CD4-positive, alpha-beta T cell treated with Interleukin-2 at 100 ng/mL for 4 hours (primary cell): ENCODE data around the gene GTF2B.
"Not testable (repeated sequence)": the region's sequence is repeated elsewhere in the genome, so short reads cannot be mapped to it uniquely, and the experiment has no call there.

Experiments used
- DNase-seq: peaks from one replicate; pipeline ENCODE4 v3.0.0-alpha.2; 2020; ENCODE audit warnings: low spot score

The GTF2B gene

GRCh38 chr1:88883156-88883555, 8.2 kb downstream of the GTF2B start:
- no peak for DNase-seq

GRCh38 chr1:88880717-88881116, 10.7 kb downstream of the GTF2B start:
- not testable (repeated sequence) for DNase-seq

GRCh38 chr1:88878731-88879130, 12.6 kb downstream of the GTF2B start:
- DNase-seq, result no peak

DNA sequence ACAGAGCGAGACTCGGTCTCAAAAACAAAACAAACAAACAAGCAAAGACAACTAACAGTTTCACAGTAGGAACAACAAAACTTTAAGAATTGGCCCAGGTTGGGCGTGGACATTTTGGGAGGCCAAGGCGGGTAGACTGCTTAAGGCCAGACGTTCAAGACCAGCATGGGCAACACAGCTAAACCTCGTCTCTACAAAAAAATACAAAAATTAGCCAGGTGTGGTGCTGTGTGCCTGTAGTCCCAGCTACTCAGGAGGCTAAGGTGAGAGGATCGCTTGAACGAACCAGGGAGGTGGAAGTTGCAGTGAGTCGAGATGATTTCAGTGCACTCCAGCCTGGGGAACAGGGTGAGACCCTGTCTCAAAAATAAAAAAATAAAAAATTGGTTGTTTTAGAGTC, 13.5 kb downstream of the GTF2B start:
- DNase-seq, result no peak

DNA sequence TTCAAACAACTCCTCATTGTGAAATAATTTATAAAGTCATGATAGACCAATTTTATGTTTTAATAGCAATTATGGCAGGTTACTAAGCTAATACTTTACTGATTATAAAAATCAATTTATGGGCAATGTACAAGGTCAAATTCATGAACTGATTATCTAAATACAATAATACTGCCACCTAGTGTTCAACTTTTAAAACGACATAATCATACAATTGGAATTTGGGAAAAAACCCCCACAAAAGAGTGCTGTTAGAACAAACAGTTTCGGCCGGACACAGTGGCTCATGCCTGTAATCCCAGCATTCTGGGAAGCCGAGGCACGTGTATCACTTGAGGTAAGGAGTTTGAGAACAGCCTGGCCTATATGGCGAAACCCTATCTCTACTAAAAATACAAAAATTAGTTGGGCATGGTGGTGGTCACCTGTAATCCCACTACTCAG, 14.0 kb downstream of the GTF2B start:
- DNase-seq, result peak; percentile 25

DNA sequence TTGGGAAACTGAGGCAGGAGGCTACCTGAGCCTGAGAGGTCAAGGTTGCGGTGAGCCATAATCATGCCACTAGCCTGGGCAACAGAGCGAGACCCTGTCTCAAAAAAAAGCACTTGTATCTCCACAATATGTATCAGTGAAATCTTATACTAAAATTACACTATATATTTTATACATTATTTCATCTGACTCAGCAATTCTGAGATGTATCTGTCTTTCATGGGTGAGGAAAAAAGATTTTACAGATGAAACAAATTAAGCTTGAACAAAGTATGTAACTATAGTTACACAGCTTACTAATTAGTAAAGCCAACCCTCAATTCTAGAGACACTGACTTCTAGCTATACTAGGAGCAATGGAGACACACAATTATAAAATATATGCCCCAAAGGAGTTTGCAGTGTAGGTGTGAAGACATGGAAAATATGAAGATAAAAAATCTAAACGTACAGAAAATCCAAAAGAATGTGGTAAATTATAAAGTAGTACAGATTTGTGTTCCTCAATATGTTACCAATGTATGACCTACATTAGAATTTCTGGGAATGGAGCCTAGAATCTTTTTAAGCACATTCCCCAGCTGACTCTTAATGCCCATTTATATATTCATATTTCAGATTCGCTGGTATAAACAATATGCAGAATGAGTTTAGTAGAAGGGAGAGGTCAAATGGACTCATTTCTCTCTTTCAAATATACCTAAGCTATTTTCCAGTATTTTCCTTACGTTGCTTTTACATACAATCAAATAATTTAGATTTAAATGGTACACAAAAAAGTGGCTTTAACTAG, 14.6 kb downstream of the GTF2B start:
- DNase-seq, result no peak

DNA sequence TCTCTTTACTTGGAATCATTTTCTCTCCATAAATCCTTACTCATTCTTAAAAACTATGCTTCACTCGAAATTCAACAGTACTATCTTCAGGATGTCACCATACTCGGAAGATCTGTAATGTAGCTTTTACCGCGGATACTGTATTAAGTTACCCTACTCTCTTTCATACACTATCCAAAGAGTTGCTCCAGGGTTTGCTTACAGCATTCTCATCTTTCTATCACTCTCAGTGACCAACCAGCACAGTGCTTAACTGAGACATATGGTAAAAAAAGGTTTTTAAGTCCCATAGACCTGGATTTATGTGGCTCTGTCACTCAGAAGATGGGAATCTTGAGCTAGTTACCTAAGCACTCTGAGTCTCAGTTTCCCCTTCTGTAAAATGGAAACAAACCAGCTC, 15.8 kb downstream of the GTF2B start:
- DNase-seq, result no peak

GRCh38 chr1:88873737-88874349, 17.5 kb downstream of the GTF2B start:
- DNase-seq, result no peak

DNA sequence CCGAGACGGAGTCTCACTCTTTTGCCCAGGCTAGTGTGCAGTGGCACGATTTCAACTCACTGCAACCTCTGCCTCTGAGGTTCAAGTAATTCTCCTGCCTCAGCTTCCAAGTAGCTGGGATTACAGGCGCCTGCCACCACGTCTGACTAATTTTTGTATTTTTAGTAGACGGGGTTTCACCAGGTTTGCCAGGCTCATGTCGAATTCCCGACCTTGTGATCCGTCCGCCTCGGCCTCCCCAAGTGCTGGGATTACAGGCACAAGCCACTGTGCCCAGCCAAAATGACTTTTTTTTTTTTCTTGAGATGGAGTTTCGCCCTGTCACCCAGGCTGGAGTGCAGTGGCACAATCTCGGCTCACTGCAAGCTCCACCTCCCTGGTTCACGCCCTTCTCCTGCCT, 21.7 kb downstream of the GTF2B start:
- not testable (repeated sequence) for DNase-seq

- DNase-seq, result no peak
Observed at GRCh38 chr1:88867743-88868521, 23.4 kb downstream of the GTF2B start.

GRCh38 chr1:88851303-88852063, 39.9 kb downstream of the GTF2B start:
- DNase-seq, result no peak

DNA sequence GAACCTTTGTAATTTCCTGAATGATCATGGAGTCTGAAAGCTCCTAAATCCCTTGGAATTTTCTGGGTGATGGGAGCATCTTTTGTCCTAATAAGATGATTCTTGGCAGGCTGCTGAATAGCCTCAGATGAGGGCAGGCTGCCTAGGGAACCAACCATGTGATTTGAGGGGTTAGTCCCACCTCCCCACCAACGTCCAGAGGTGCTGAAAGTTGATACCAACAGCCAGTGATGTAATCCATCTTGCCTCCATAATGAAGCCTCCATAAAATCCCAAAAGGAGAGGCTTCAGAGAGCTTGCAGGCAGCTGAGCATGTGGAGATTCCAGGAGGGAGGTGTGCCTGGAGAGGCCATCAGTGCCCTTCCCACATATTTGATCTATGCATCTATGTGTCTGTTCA, 43.7 kb downstream of the GTF2B start:
- no peak for DNase-seq

DNA sequence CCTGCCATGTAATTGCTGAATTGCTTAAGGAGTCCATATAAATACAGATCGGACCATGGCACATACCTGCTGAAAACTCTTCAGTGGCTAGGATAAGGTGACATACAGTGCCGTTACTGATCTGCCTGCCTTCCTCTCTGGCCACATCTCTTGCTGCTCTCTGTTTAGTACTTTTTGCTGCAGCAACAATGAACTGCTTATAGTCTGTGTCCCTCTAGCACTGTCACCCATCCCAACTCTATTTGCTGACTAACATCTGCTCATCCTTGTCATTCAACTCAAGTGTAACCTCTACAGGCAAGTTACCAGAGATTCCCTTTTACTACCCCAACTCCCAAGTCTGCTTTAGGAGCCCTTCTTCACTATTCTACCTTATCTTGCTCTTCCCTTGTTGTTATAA, 65.6 kb downstream of the GTF2B start:
- DNase-seq, result no peak

DNA sequence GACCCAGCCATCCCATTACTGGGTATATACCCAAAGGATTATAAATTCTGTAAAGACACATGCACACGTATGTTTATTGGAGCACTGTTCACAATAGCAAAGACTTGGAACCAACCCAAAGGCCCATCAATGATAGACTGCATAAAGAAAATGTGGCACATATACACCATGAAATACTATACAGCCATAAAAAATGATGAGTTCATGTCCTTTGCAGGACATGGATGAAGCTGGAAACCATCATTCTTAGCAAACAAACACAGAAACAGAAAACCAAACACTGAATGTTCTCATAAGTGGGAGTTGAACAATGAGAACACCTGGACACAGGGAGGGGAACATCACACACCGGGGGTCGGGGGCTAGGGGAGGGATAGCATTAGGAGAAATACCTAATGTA, 71.7 kb downstream of the GTF2B start:
- DNase-seq, result not testable (repeated sequence)

- DNase-seq, result no peak
Observed at GRCh38 chr1:88813471-88813870, 77.9 kb downstream of the GTF2B start.

GRCh38 chr1:88812366-88812765, 79.0 kb downstream of the GTF2B start:
- no peak for DNase-seq

- DNase-seq, result no peak
Observed at GRCh38 chr1:88803444-88803843, 87.9 kb downstream of the GTF2B start.

GRCh38 chr1:88802950-88803349, 88.4 kb downstream of the GTF2B start:
- DNase-seq, result no peak
